T follicular helper cell (primary cell): ENCODE data around the gene RBM20.
"Not testable (repeated sequence)": the region's sequence is repeated elsewhere in the genome, so short reads cannot be mapped to it uniquely, and the experiment has no call there.

Source experiments
- DNase-seq: peaks from one replicate; pipeline ENCODE4 v3.0.0-alpha.2; 2020; ENCODE audit warnings: low read depth

RBM20 gene

DNA sequence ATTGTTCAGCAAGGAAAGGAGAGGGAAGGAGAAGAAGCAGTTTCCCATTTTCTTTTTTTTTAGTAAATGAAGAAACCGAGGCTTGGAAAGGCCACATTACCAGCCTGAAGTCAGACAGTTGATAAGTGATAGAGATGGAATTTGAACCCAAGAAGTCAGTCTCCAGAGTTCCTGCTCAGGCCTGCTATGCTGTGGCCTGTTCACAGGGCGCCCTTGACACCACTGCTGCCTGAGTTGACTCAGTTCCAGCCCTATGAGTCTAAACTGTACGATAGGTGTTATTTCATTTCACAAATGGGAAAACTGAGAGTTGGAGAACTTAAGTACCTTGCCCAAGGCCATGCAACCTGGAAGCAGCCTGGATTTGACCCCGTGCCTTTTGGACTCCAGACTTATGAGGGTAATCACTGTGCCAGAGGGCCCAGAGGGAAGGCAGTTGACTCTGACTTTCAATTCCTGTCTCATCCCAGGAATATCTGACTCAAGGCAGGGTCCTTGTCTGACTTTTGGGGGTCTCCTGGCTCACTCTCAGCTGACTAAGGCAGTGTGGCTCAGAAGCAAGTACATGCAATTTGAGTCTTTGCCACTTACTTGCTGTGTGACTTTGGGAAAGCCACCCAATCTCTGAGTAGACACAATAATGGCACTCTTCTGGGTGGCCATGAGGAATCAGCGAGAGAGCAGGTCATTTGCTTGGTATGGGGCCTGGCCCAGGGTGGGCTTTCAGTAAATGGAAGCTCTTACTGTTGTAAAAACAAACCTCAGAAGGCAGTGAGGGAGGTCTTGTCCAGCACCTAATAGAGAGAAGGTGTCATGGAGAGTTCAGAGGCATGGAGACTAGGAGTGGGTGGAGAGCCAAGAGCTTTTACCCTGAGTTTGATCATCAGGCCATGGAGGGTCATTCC lies 17.9 kb upstream of the RBM20 start:
- DNase-seq: no peak

DNA sequence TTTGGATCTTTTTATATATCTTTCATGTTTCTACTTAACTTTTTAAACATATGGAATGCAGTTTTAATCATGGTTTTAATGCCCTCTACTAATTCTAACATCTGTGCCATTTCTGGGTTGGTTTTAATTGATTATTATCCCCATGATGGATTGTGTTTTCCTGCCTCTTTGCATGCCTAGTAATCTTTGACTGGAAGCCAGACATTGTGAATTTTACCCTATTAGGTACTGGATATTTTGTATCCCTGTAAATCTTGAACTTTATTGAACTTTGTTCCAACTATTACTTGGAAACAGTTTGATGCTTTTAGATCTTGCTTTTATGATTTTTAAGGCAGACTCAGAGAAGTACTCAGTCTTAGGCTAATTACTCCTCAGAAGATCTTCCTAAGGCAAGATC lies 16.0 kb upstream of the RBM20 start:
- no peak for DNase-seq

DNA sequence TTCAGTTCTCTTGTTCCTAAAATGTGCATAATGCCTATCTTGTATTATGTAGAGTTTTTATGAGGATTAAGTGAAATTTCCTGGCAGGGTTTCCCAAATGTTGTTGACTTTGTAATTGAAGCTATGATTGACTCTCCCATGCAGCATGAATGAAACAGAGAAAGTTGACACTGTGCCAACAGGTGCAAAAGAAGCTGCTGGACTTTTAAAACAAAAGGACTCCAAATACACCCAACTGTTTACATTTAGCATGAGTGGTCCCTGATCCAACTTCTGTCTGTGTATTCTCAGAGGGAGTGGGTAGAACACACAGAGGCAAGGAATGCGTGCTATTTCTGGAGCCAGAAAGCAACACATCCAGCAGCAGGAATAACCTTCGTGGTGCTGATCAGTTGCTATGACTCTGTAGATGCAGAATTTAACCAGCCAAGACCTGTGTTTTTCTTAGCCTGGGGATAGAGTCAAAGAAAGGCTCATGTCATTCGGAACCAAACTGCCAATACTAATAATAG lies 14.4 kb upstream of the RBM20 start:
- DNase-seq: no peak

DNA sequence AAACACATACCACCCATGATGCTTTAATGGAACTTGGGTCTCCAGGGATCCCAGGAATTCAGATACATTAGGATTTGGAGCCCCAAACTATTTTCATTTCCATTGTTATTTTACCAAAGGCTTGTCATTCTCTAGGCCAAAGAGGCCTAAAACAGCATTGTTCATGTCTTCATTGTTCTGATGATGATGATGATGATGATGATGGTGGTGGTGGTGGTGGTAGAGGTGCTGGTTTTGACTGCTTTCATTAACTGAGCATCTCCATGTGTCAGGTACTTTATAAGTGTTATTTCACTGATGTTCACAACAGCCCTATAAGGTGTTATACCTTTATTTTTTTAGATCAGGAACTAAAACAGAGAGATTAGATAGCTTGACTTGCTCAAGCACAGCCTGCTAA lies 12.2 kb upstream of the RBM20 start:
- DNase-seq: no peak

DNA sequence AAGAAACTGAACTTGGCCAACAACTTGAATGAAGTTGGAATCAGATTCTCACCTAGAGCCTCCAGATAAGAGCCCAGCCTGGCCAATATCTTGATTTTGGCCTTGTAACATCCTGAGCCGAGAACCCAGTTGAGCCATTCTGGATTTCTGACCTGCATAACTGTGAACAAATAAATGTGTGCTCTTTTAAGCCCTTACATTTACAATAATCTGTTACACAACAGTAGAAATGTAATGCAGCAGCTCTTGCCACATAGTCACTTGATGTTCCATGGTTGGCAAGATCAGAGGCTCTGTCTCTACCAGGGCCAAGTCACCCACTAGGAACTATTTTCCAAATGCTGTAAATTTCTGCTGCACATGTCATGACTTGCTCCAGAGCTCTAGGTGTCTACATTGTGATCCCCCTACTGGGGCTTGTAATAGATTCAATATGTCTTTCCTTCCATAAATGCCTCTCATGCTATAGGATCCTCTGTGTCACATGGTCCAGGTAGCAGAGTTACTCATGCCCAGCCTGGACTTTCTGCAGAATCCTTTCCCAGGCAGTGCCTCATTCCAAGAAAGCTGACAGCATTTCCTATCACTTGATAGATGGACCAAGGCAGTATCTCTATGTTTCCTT lies 11.4 kb upstream of the RBM20 start:
- no peak for DNase-seq

DNA sequence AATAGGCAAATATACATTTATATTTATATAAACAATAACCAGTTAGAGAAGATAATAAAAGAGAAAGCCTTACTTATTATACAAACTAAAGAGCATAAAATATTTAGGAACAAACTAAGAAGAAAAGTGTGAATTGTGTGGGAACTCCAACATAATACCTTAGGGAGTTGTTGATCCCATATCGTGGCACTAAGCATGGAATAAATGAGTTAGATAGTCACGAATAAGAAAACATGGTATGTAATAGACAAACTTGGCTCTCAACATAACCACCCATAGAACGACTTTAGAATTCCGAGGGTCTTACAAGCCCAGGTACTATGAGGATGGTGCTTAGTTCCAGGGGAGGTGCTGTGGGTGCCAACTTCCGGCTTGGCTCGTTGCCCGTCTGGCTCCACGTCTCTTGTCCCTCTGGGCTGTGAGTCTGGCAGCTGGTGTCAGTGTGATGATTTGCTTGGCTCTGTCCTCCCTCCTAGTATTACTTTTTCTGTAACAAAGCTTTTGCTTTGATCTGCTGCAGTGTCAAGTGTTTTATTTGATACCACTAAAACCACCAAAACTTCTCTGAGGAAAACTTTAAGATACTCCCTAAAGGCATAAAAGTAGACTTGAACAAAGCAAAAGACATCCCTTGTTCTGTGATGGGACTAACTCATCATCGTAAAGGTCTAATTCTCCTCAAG lies 9.5 kb upstream of the RBM20 start:
- DNase-seq: no peak

DNA sequence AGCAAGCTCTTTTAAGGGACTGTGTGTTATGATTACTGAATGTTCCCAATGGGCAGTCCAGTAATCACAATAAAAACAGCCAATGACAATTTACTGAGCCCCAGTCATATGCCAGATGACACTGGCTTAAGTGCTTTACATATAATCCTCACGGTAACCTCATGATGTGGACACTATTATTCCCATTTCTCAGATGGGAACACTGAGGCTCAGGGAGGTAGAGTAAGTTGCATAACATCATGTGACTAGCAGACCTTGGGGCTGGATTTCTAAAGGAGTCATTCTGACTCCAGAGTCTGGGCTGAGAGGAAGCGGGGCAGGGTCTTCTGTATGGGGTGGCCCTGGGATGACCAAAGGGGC lies 7.6 kb upstream of the RBM20 start:
- no peak for DNase-seq

DNA sequence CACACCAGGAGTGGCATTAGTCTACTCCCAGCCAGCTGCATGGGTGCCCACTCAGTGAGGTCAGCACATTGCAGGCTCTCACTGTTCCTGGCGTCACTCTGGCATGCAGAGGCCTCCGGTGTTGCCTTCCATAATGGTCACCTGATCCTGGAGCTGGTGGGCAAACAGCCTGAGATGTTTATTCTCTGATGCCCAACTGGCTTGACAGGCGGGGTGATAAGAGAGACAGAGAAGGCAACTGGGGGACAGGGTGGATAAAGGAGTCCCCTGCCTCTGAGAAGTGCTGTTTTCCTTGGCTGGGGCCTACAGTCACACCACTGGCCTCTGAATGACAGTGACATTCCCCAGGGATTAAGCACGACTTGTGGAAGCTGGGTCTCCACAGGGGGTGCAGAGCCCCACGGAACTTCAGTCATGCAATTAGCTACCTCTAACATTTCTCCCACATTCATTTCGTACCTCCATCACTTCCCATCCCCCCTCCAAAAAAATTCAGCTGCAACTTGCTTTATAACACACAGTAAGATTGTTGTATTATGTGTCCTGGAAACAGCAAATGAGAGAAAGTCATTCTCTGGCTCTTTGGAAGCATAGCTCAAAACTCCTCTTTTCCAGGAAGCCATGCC lies 7.1 kb upstream of the RBM20 start:
- no peak for DNase-seq

DNA sequence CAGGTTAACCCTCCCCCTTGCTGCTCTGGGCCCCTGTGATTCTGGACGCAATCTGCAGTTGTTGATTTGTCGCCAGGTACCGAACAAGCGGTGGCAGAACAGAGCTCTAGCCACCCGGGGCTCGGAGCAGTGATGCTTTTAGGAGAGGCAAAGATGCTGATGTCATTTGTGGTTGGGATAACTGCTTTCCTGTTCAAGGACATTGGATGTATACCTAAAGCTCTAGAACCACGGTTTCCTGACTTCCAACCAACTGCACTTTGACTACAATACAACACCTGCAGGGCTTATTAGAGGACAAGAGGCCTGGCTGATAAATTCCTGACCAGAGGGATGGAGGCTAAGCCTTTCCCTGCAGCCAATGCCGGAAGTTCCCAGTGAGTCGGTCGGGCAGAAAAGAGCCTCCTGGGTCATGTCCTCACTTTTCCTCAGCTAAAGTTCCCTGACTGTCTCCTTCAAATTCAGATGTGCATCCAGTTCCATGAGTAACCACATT lies 6.5 kb upstream of the RBM20 start:
- DNase-seq: no peak

DNA sequence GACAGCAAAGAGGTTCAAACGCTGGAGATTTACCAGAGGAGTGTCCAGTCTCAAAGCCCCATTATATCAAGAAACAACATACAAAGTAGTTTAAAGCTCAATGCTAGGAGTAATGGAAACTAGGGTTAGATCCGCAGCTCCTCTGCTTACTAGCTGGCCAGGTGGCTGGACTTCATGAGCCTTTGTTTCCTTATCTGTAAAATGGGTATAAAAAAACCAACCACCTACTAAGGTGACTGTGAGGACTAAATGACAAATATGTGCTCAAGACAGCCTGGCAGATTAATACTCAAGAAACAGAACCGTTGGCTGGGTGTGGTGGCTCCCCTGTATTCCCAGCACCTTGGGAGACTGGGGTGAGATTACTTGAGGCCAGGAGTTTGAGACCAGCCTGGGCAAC lies 5.8 kb upstream of the RBM20 start:
- DNase-seq: no peak

DNA sequence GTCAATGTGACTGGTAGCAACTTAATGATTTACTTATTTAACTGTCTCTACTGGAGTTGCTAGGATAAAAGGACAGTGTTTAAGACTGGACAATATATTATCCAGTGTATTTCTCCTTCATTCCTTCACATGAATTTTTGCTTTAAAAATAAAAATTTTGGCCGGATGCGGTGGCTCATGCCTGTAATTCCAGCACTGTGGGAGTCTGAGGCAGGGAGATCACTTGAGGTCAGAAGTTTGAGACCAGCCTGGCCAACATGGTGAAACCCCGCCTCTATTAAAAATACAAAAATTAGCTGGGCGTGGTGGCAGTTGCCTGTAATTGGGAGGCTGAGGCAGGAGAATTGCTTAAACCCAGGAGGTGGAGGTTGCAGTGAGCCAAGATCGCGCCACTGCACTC lies 5.1 kb upstream of the RBM20 start:
- not testable (repeated sequence) for DNase-seq

DNA sequence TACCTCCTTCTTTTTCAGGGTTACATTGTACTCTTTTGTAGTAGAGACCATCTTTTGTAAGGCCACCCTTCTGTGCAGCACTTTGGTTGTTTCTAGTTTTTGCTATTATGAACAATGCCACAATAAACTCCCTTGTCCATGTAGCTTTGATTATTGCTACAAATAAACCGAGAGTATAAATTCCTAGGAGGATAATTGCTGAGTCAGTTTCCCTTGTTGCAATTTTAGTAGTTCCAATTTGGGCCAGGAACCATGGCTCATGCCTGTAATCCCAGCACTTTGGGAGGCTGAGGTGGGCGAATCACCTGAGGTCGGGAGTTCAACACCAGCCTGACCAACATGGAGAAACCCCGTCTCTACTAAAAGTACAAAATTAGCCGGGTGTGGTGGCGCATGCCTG lies 4.3 kb upstream of the RBM20 start:
- DNase-seq: not testable (repeated sequence)

DNA sequence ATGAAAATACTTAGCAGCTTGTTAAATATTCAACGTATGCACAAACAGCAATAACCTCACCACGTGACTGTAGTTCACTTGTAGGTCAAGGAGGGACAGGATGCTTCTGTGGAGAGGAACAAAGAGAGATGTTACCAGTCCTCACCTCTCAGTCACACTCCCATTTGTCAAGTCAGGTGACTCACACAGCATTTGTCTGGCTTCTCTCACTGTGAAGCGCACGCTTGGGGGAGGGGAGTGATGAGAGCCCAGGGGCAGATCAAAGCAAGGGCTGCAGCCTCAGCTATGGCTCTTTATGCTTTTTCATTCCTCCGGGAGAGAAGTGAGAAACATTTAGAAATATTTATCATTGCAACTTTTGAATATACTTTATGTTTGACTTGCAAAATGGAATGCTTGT lies 2.9 kb upstream of the RBM20 start:
- no peak for DNase-seq

DNA sequence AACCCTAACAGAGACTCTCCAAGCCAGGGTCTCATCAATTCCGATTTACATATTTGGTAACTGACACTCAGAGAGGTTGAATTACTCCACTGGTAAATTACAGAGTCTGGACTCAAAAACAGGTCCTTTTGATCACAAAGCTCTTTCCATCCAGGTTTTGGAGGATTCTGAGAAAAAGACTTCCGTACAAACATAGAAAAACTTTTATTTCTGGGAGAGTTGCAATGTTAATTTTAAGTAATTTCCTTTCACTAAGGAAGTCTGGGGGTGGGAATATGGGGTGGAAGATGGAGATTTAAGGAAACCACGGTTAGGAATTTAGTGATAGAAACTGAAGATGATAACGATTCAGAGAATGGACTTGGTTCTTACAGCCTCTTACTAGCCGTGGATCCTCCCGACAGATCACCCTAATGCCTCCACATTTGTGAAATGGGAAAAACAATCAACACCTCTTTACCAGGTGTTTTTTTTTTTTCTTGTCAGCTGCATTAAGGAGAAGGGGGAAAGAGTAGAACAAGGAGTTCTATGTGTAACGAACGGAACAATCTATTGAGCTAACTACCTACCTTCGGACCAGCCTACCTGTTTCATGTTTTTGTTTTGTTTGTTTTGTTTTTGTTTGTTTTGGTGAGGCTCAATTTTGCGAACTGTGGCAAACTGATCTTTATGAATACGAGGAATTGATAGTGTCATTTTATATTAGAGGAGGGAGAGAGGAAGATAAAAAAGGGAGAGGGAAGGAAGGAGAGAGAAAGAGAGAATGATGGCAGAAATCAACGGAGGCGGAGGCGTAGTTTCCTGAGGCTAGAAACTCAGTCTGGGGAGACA lies 1.7 kb upstream of the RBM20 start:
- no peak for DNase-seq

DNA sequence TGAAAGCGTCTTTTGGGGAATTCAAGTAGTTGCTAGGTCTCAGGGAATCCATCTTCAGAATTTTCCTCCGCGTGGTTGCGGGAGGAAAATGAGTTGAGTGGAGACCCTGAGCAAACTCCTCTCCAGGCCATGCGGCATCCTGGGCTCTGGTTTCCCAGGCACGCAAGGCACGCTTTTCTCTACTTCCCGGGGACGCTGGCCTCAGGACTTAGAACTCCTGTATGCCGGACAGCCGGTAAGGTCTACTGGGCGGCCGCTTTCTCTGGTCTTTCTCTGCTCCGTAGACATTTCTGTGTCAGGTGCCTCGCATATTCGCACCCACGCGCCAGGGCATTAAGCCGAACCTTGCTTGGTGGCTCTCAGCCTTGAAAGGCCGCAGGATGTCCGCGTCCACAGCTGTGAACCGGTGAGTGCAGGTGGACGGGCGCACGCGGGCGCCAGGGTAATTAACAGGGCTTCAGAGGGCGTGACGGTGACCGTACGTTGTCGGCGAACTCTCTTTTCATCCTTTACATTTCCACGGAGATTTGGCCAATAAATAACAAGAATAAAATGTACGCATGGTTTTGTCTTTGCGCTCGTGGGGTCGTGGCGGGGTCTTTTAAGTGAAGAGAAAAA lies 992 bp upstream of the RBM20 start:
- DNase-seq: no peak

DNA sequence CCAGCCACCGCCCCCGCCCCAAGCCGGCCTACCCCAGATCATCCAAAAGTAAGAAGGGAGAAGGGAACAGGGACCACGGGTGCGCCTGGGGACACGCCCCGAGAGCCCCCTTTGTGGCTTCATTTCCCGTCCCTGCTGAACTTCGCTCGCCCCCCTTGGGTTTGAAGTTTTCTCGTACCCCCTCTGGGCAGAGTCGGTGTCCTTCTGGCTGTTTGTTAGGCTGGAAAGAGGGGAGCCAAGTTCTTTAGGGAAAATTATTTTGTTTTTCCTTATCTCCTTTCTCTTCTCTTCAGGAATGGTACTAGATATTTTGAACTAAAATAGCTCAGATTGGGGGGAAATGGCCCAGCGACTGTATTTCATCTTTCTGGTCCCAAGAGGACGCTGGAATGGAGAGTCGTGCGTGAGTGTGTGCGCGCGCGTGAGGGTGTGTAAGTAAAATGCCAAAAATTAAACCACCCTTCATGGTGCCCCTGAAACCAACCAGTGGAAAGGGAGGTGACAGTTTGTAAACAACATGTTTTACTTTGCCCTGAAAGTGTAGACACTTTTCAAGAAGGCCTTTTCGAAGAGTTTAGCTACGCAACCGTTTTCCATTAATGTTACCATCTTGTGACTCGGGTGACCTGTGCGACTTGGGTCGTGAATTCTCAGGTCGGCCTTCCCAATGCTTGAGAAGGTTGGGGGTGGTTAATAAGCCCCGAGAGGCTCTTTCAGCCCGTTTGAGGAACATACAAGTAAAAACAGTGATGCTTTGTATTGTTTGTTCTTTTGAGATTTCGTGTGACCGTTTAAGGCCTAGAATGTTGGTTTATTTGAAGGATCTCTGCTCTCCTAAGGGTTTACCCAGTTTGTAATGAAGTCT lies 694 bp downstream of the RBM20 start:
- DNase-seq: no peak

DNA sequence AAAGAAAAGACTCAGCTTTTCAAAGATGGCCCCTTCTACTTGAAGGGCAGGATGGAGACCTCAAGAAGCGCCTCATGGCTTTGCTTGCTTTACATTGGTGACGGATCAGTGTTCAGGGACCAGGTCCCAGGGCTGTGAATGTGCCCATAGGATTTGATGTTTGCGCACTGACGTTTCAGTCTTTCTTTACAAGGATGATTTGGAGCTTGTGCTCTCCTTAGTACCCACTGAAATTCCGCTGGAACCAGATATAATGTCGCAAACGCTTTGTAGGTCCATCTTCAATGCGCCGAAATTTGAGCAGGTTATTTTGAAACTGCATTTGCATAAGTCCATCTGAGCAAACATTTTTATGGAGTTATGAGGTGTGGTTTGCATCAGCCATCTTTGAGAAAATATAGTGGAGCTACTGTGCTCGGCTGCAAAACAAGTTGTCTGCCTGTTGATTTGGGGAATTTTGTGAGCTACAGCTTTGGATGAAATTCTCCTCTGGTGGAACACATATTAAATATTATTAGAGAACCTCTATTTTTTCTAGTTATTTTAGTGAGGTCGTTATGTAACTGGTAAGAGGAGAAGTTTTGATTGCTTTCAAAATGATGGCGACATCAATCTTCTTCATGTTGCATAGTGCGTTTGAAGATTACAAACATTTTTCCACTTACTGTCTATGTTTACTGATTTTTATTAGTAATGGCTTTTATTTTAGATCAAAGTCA lies 2.4 kb downstream of the RBM20 start:
- DNase-seq: no peak

DNA sequence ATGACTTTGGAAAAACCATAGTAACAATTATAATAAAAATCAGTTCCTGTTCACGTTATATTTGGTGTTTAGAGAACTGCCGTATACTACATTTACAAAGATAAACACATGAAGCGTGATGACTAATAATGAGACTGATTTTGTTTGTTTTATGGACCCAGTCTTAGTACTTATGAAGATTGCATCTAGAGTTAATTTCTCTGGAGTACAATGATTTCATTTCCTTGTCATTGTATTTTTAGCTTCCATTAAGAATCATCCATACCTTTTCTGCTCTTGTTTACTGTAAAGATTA lies 2.9 kb downstream of the RBM20 start:
- DNase-seq: no peak

DNA sequence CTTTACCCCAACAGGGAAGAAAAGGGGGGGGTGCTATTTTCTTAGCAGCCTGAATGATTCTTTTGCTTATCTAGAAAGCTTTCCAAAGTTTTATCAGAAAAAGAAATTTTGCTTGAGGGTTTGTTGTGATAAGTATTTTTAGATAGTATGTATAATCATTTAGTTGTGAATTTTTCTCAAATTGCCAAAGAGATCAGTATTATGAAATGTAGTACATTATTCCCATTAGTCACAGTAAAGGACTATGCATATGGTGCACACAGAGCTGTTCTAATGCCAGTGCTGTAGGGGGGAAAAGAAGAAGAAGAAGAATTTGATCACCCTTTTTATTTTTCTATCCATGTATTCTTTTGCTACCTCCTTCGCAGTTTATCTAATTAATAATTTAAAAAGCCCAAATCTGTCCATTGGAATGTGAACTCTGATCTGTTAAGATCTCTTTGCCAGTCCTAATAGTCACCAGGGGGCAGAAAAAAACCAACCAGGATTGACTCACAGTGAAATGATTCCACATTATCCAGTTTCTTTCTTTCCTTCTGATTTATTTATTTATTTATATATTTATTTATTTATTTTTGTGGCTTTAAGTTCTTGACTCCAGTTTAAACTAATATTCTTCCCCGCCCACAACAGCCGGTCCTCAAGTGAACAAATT lies 4.7 kb downstream of the RBM20 start:
- no peak for DNase-seq
